Measurements from ENCODE around the gene HBA1.
"Not testable (repeated sequence)": the region's sequence is repeated elsewhere in the genome, so short reads cannot be mapped to it uniquely, and the experiment has no call there.

Gene HBA1

DNA sequence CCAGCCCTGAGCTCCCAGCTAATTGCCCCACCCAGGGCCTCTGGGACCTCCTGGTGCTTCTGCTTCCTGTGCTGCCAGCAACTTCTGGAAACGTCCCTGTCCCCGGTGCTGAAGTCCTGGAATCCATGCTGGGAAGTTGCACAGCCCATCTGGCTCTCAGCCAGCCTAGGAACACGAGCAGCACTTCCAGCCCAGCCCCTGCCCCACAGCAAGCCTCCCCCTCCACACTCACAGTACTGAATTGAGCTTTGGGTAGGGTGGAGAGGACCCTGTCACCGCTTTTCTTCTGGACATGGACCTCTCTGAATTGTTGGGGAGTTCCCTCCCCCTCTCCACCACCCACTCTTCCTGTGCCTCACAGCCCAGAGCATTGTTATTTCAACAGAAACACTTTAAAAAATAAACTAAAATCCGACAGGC lies 6.4 kb upstream of the HBA1 start:
- not testable (repeated sequence) for H3K4me1 ChIP-seq (ENCODE audit: control insufficient read depth, insufficient read depth, low read length)

DNA sequence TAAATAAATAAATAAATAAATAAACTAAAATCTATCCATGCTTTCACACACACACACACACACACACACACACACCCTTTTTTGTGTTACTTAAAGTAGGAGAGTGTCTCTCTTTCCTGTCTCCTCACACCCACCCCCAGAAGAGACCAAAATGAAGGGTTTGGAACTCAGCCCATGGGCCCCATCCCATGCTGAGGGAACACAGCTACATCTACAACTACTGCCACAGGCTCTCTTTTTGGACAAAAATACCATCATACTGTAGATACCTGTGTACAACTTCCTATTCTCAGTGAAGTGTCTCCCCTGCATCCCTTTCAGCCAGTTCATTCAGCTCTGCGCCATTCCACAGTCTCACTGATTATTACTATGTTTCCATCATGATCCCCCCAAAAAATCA lies 5.7 kb upstream of the HBA1 start:
- Histone ChIP-seq H3K4me3 (ENCODE audit: low read depth, low read length) (no peak overlapping the region), H3K4me1 (ENCODE audit: control insufficient read depth, insufficient read depth, low read length) (peaks cover 4% of the 10 kb centered on the region), H3K27me3 (ENCODE audit: control insufficient read depth, insufficient read depth, low read length) (peaks cover 80% of the 10 kb centered on the region), H3K9ac (ENCODE audit: low read depth, low read length) (no peak overlapping the region), H3K36me3 (ENCODE audit: control insufficient read depth, insufficient read depth, low read length) (no peaks in the 10 kb centered on the region), H3K9me3 (ENCODE audit: control insufficient read depth, insufficient read depth, low read length) (no peaks in the 10 kb centered on the region)

More for the DNA sequence above, 6.4 kb upstream of the HBA1 start:
- H3K9ac ChIP-seq (ENCODE audit: low read depth, low read length); H3K4me3 ChIP-seq (ENCODE audit: low read depth, low read length); H3K9me3 ChIP-seq (ENCODE audit: control insufficient read depth, insufficient read depth, low read length); H3K36me3 ChIP-seq (ENCODE audit: control insufficient read depth, insufficient read depth, low read length): not testable (repeated sequence)
- H3K27me3 ChIP-seq (ENCODE audit: control insufficient read depth, insufficient read depth, low read length): peaks cover 80% of the 10 kb centered on the region

DNA sequence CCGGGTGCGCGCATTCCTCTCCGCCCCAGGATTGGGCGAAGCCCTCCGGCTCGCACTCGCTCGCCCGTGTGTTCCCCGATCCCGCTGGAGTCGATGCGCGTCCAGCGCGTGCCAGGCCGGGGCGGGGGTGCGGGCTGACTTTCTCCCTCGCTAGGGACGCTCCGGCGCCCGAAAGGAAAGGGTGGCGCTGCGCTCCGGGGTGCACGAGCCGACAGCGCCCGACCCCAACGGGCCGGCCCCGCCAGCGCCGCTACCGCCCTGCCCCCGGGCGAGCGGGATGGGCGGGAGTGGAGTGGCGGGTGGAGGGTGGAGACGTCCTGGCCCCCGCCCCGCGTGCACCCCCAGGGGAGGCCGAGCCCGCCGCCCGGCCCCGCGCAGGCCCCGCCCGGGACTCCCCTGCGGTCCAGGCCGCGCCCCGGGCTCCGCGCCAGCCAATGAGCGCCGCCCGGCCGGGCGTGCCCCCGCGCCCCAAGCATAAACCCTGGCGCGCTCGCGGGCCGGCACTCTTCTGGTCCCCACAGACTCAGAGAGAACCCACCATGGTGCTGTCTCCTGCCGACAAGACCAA lies 4.0 kb upstream of the HBA1 start, which contains the start of gene HBA2:
Gene HBA2 (plus strand): TSS at position 503 of the 568 bp plus-strand sequence. CDS start 37 bp downstream, at position 540.
- peak within 1 kb of the TSS; percentile 18 for H3K4me3 ChIP-seq (ENCODE audit: low read depth, low read length)
- H3K27me3 ChIP-seq (ENCODE audit: control insufficient read depth, insufficient read depth, low read length): peaks cover 71% of the 10 kb centered on the region
- not testable (repeated sequence) for H3K4me1 ChIP-seq (ENCODE audit: control insufficient read depth, insufficient read depth, low read length); H3K9ac ChIP-seq (ENCODE audit: low read depth, low read length); H3K36me3 ChIP-seq (ENCODE audit: control insufficient read depth, insufficient read depth, low read length); H3K9me3 ChIP-seq (ENCODE audit: control insufficient read depth, insufficient read depth, low read length)

GRCh38 chr16:173211-173854 lies 3.1 kb upstream of the HBA1 start:
- Histone ChIP-seq H3K27me3 (ENCODE audit: control insufficient read depth, insufficient read depth, low read length) (peaks cover 71% of the 10 kb centered on the region), H3K4me3 (ENCODE audit: low read depth, low read length) (peak overlapping the region; percentile 18)
- not testable (repeated sequence) for H3K9me3 ChIP-seq (ENCODE audit: control insufficient read depth, insufficient read depth, low read length); H3K4me1 ChIP-seq (ENCODE audit: control insufficient read depth, insufficient read depth, low read length); H3K36me3 ChIP-seq (ENCODE audit: control insufficient read depth, insufficient read depth, low read length); H3K9ac ChIP-seq (ENCODE audit: low read depth, low read length)

- H3K9ac ChIP-seq (ENCODE audit: low read depth, low read length); H3K9me3 ChIP-seq (ENCODE audit: control insufficient read depth, insufficient read depth, low read length); H3K4me1 ChIP-seq (ENCODE audit: control insufficient read depth, insufficient read depth, low read length); H3K36me3 ChIP-seq (ENCODE audit: control insufficient read depth, insufficient read depth, low read length); H3K4me3 ChIP-seq (ENCODE audit: low read depth, low read length): not testable (repeated sequence)
- peaks cover 71% of the 10 kb centered on the region for H3K27me3 ChIP-seq (ENCODE audit: control insufficient read depth, insufficient read depth, low read length)
These were observed 2.3 kb upstream of the HBA1 start for GRCh38 chr16:173928-174769.

GRCh38 chr16:175011-175949 lies 1.2 kb upstream of the HBA1 start:
- Histone ChIP-seq H3K27me3 (ENCODE audit: control insufficient read depth, insufficient read depth, low read length) (peaks cover 73% of the 10 kb centered on the region), H3K9me3 (ENCODE audit: control insufficient read depth, insufficient read depth, low read length) (no peaks in the 10 kb centered on the region), H3K36me3 (ENCODE audit: control insufficient read depth, insufficient read depth, low read length) (no peaks in the 10 kb centered on the region)

GRCh38 chr16:176006-176405 lies 474 bp upstream of the HBA1 start:
- H3K4me3 ChIP-seq (ENCODE audit: low read depth, low read length); H3K9ac ChIP-seq (ENCODE audit: low read depth, low read length); H3K4me1 ChIP-seq (ENCODE audit: control insufficient read depth, insufficient read depth, low read length); H3K36me3 ChIP-seq (ENCODE audit: control insufficient read depth, insufficient read depth, low read length); H3K9me3 ChIP-seq (ENCODE audit: control insufficient read depth, insufficient read depth, low read length): not testable (repeated sequence)
- H3K27me3 ChIP-seq (ENCODE audit: control insufficient read depth, insufficient read depth, low read length): peaks cover 70% of the 10 kb centered on the region

More at GRCh38 chr16:175011-175949, 1.2 kb upstream of the HBA1 start:
- no peaks in the 10 kb centered on the region for H3K4me1 ChIP-seq (ENCODE audit: control insufficient read depth, insufficient read depth, low read length)
- no peak overlapping the region for H3K9ac ChIP-seq (ENCODE audit: low read depth, low read length)
- H3K4me3 ChIP-seq (ENCODE audit: low read depth, low read length): peak overlapping the region; percentile 30

- peaks cover 63% of the 10 kb centered on the region for H3K27me3 ChIP-seq (ENCODE audit: control insufficient read depth, insufficient read depth, low read length)
These were observed 928 bp downstream of the HBA1 start for GRCh38 chr16:177394-177822.

GRCh38 chr16:177981-178667 lies 1.6 kb downstream of the HBA1 start:
- peak overlapping the region; percentile 22 for H3K4me3 ChIP-seq (ENCODE audit: low read depth, low read length)
- H3K27me3 ChIP-seq (ENCODE audit: control insufficient read depth, insufficient read depth, low read length): peaks cover 62% of the 10 kb centered on the region

More at GRCh38 chr16:177394-177822, 928 bp downstream of the HBA1 start:
- Histone ChIP-seq H3K9ac (ENCODE audit: low read depth, low read length) (no peak overlapping the region), H3K4me3 (ENCODE audit: low read depth, low read length) (peak overlapping the region; percentile 22), H3K9me3 (ENCODE audit: control insufficient read depth, insufficient read depth, low read length) (no peaks in the 10 kb centered on the region), H3K36me3 (ENCODE audit: control insufficient read depth, insufficient read depth, low read length) (no peaks in the 10 kb centered on the region), H3K4me1 (ENCODE audit: control insufficient read depth, insufficient read depth, low read length) (no peaks in the 10 kb centered on the region)

GRCh38 chr16:178668-179015 lies 2.2 kb downstream of the HBA1 start:
- peaks cover 57% of the 10 kb centered on the region for H3K27me3 ChIP-seq (ENCODE audit: control insufficient read depth, insufficient read depth, low read length)

More at GRCh38 chr16:177981-178667, 1.6 kb downstream of the HBA1 start:
- no peaks in the 10 kb centered on the region for H3K36me3 ChIP-seq (ENCODE audit: control insufficient read depth, insufficient read depth, low read length)
- H3K4me1 ChIP-seq (ENCODE audit: control insufficient read depth, insufficient read depth, low read length): no peaks in the 10 kb centered on the region
- H3K9me3 ChIP-seq (ENCODE audit: control insufficient read depth, insufficient read depth, low read length): no peaks in the 10 kb centered on the region
- H3K9ac ChIP-seq (ENCODE audit: low read depth, low read length): no peak overlapping the region

More at GRCh38 chr16:178668-179015, 2.2 kb downstream of the HBA1 start:
- Histone ChIP-seq H3K36me3 (ENCODE audit: control insufficient read depth, insufficient read depth, low read length) (no peaks in the 10 kb centered on the region), H3K4me1 (ENCODE audit: control insufficient read depth, insufficient read depth, low read length) (no peaks in the 10 kb centered on the region), H3K9me3 (ENCODE audit: control insufficient read depth, insufficient read depth, low read length) (no peaks in the 10 kb centered on the region), H3K9ac (ENCODE audit: low read depth, low read length) (no peak overlapping the region), H3K4me3 (ENCODE audit: low read depth, low read length) (no peak overlapping the region)

Measured in iPS-15b (cell line).